GM19240 (cell line): ENCODE data around the gene PGGT1B.

Experiments used
- DNase-seq: peaks from one replicate; pipeline ENCODE4 v3.0.0; 2011; ENCODE audit warnings: low spot score; ENCODE audit not compliant: insufficient read length

PGGT1B gene

GRCh38 chr5:115262321-115263077 is at the start of gene PGGT1B:
Gene PGGT1B, minus strand, starts transcription at chr5:115262877. Its CDS starts 26 bp downstream, at chr5:115262851.
- peak; percentile 14 for DNase-seq

GRCh38 chr5:115309751-115310370 is 47.2 kb upstream of the PGGT1B start:
- DNase-seq: no peak

GRCh38 chr5:115308815-115309214 is 46.1 kb upstream of the PGGT1B start:
- DNase-seq: no peak

- DNase-seq: no peak
Measured at GRCh38 chr5:115306011-115306536, 43.4 kb upstream of the PGGT1B start.

- no peak for DNase-seq
Measured at GRCh38 chr5:115304496-115304895, 41.8 kb upstream of the PGGT1B start.

GRCh38 chr5:115298811-115299210 is 36.1 kb upstream of the PGGT1B start:
- no peak for DNase-seq

GRCh38 chr5:115297031-115297430 is 34.4 kb upstream of the PGGT1B start:
- DNase-seq: no peak

GRCh38 chr5:115296124-115297022 is 33.7 kb upstream of the PGGT1B start, which contains the start of gene CCDC112:
Gene CCDC112, minus strand, starts transcription at chr5:115296654. Its CDS starts 111 bp downstream, at chr5:115296543.
- DNase-seq: peak; percentile 48

GRCh38 chr5:115295777-115296123 is 33.1 kb upstream of the PGGT1B start:
- DNase-seq: no peak

GRCh38 chr5:115291397-115291796 is 28.7 kb upstream of the PGGT1B start:
- no peak for DNase-seq

- DNase-seq: no peak
Measured at GRCh38 chr5:115289104-115289503, 26.4 kb upstream of the PGGT1B start.

GRCh38 chr5:115284021-115284420 is 21.3 kb upstream of the PGGT1B start:
- no peak for DNase-seq

GRCh38 chr5:115282131-115282530 is 19.5 kb upstream of the PGGT1B start:
- DNase-seq: no peak

GRCh38 chr5:115274584-115274983 is 11.9 kb upstream of the PGGT1B start:
- no peak for DNase-seq

- no peak for DNase-seq
Measured at GRCh38 chr5:115272297-115272958, 9.8 kb upstream of the PGGT1B start.

- DNase-seq: no peak
Measured at GRCh38 chr5:115271295-115272050, 8.8 kb upstream of the PGGT1B start.

- DNase-seq: no peak
Measured at GRCh38 chr5:115267617-115268016, 4.9 kb upstream of the PGGT1B start.

GRCh38 chr5:115265220-115265619 is 2.5 kb upstream of the PGGT1B start:
- no peak for DNase-seq

GRCh38 chr5:115264786-115265185 is 2.1 kb upstream of the PGGT1B start:
- DNase-seq: no peak

- DNase-seq: no peak
Measured at GRCh38 chr5:115263078-115263380, 352 bp upstream of the PGGT1B start.

- no peak for DNase-seq
Measured at GRCh38 chr5:115262011-115262320, 711 bp downstream of the PGGT1B start.
